HCT116 (cell line): ENCODE measurements around the gene BCDIN3D. TPM values are rescaled to one million over a fixed set of nuclear protein-coding genes. Genes with fewer than 3 reads are reported as not detected.

ENCODE experiments used
- ATAC-seq: fragments of 200-7000 bp; cut with Tn5 transposase; 2 replicates; pipeline ENCODE4 v1.9.1; 2020; ENCODE audit warnings: mild to moderate bottlenecking, moderate library complexity
- BruUV-seq: library from RNA; stranded (reverse); fragments of 400-500 nt; replicated peaks from 2 replicates; lab custom pipeline; 2021; lab: Mats Ljungman, UMichigan
- CTCF ChIA-PET: fragments of 300-600 bp; sonication (Branson Sonifier 250); formaldehyde crosslinking; loops from one replicate; lab custom pipeline; 2021; ENCODE audit warnings: antibody characterized with exemption; lab: Charles Lee
- POLR2A ChIA-PET: fragments of 300-600, 350-600 bp; sonication (Branson Sonifier 250); formaldehyde crosslinking; loops from one replicate; lab custom pipeline; 2021; ENCODE audit warnings: antibody characterized with exemption; lab: Charles Lee
- RAD21 ChIA-PET, 2 experiments: fragments of 300-600 bp; sonication (Branson Sonifier 250); formaldehyde crosslinking; loops; one replicate each; lab custom pipeline; 2023; ENCODE audit warnings: low total read pairs in 2 of 2; ENCODE audit not compliant: uncharacterized antibody in 2 of 2, unreplicated experiment in 2 of 2, low non-redundant PET in 1 of 2; lab: Charles Lee
- DNase-seq: peaks from one replicate; pipeline ENCODE4 v3.0.0-alpha.2; 2010; ENCODE audit warnings: low read depth, low spot score
- H2AFZ ChIP-seq: fragments of 200-600 bp; shearing (Covaris generic), sonication (generic); 2 replicates; pipeline ENCODE4 v1.6.1; 2017; ENCODE audit warnings: low read depth, mixed run types, mixed read lengths, antibody characterized with exemption, low read length; ENCODE audit not compliant: poor library complexity, severe bottlenecking
- H3K27ac ChIP-seq: 2 replicates; pipeline ENCODE4 v1.5.1; 2012; ENCODE audit warnings: low read depth, low read length
- H3K27me3 ChIP-seq: fragments of 200-600 bp; sonication (generic); 2 replicates; pipeline ENCODE4 v1.6.1; 2016; ENCODE audit warnings: mixed run types, low read length, mixed read lengths; ENCODE audit not compliant: insufficient read depth
- H3K36me3 ChIP-seq, 2 experiments: fragments of 200-500 bp in 1 of 2; fragments of 200-600 bp in 1 of 2; sonication (Bioruptor generic) in 1 of 2; sonication (generic) in 1 of 2; 2 replicates each; pipeline versions ENCODE4 v1.5.1 to v1.6.1; 2014 to 2016; ENCODE audit warnings: low read length in 2 of 2, inconsistent platforms in 1 of 2, mixed read lengths in 1 of 2, mixed run types in 1 of 2; ENCODE audit not compliant: insufficient read depth in 2 of 2, control insufficient read depth in 1 of 2
- H3K4me1 ChIP-seq, 2 experiments: fragments of 200-600 bp in 1 of 2; sonication (generic) in 1 of 2; 2 replicates each; pipeline versions ENCODE4 v1.5.1 to v1.6.1; 2012 to 2017; ENCODE audit warnings: low read length in 2 of 2, inconsistent platforms in 1 of 2, mild to moderate bottlenecking in 1 of 2, mixed read lengths in 1 of 2, mixed run types in 1 of 2, moderate library complexity in 1 of 2; ENCODE audit not compliant: insufficient read depth in 2 of 2, control insufficient read depth in 1 of 2
- H3K4me2 ChIP-seq: fragments of 200-600 bp; sonication (generic); 2 replicates; pipeline ENCODE4 v1.6.1; 2017; ENCODE audit warnings: mixed run types, low read length, mixed read lengths
- H3K4me3 ChIP-seq, 2 experiments: fragments of 200-600 bp in 1 of 2; sonication (generic) in 1 of 2; replicated peaks in 1 of 2; 2 replicates each; pipeline ENCODE4 v1.5.1; 2011 to 2016; ENCODE audit warnings: low read length in 2 of 2, control low read depth in 1 of 2, low read depth in 1 of 2, mild to moderate bottlenecking in 1 of 2, mixed read lengths in 1 of 2, mixed run types in 1 of 2
- H3K79me2 ChIP-seq: fragments of 200-600 bp; sonication (generic); 2 replicates; pipeline ENCODE4 v1.6.1; 2017; ENCODE audit warnings: mild to moderate bottlenecking, mixed run types, low read length, moderate library complexity, mixed read lengths; ENCODE audit not compliant: insufficient read depth
- H3K9ac ChIP-seq: fragments of 200-600 bp; sonication (generic); 2 replicates; pipeline ENCODE4 v1.6.1; 2016; ENCODE audit warnings: low read length, mixed read lengths
- H3K9me2 ChIP-seq: fragments of 200-600 bp; sonication (generic), shearing (Covaris generic); 2 replicates; pipeline ENCODE4 v1.6.1; 2017; ENCODE audit warnings: mixed run types, mild to moderate bottlenecking, moderate library complexity; ENCODE audit not compliant: insufficient read depth
- H3K9me3 ChIP-seq, 2 experiments: fragments of 200-500 bp in 1 of 2; fragments of 200-600 bp in 1 of 2; sonication (Bioruptor generic) in 1 of 2; sonication (generic) in 1 of 2; 2 replicates each; pipeline ENCODE4 v1.6.1; 2014 to 2017; ENCODE audit warnings: low read length in 2 of 2, mixed read lengths in 2 of 2, inconsistent platforms in 1 of 2, low read depth in 1 of 2, mild to moderate bottlenecking in 1 of 2, mixed run types in 1 of 2, moderate library complexity in 1 of 2; ENCODE audit not compliant: control insufficient read depth in 1 of 2, insufficient read depth in 1 of 2
- H4K20me1 ChIP-seq: fragments of 200-600 bp; sonication (generic), shearing (Covaris generic); 2 replicates; pipeline ENCODE4 v1.6.1; 2017; ENCODE audit warnings: mixed run types, mild to moderate bottlenecking, moderate library complexity; ENCODE audit not compliant: insufficient read depth
- CBX3 ChIP-seq: IDR thresholded peaks from 2 replicates; pipeline ENCODE4 v1.6.1; 2012; ENCODE audit warnings: low read depth
- EGR1 ChIP-seq: IDR thresholded peaks from 2 replicates; pipeline ENCODE4 v1.6.1; 2012; ENCODE audit warnings: low read depth
- EZH2 ChIP-seq: fragments of 200-600 bp; sonication (generic); IDR thresholded peaks from 2 replicates; pipeline ENCODE4 v1.6.1; 2017; ENCODE audit warnings: antibody characterized with exemption, mixed run types
- FOSL1 ChIP-seq: IDR thresholded peaks from 2 replicates; pipeline ENCODE4 v1.6.1; 2012; ENCODE audit warnings: low read depth
- JUND ChIP-seq: IDR thresholded peaks from 2 replicates; pipeline ENCODE4 v1.6.1; 2012
- POLR2A ChIP-seq: IDR thresholded peaks from 2 replicates; pipeline ENCODE4 v1.7.0; 2011; ENCODE audit warnings: borderline replicate concordance; ENCODE audit not compliant: insufficient read depth, insufficient read length; ENCODE audit errors: extremely low read depth
- POLR2AphosphoS5 ChIP-seq: IDR thresholded peaks from 2 replicates; pipeline ENCODE4 v1.6.1; 2011; ENCODE audit warnings: mild to moderate bottlenecking, low read depth, low read length, moderate library complexity
- RAD21 ChIP-seq: IDR thresholded peaks from 2 replicates; pipeline ENCODE4 v1.6.1; 2012; ENCODE audit warnings: low read depth, mild to moderate bottlenecking
- SIN3A ChIP-seq: IDR thresholded peaks from 2 replicates; pipeline ENCODE4 v1.6.1; 2012; ENCODE audit warnings: low read depth
- SP1 ChIP-seq: IDR thresholded peaks from 2 replicates; pipeline ENCODE4 v1.6.1; 2012; ENCODE audit warnings: low read depth
- SRF ChIP-seq: IDR thresholded peaks from 2 replicates; pipeline ENCODE4 v1.6.1; 2012; ENCODE audit warnings: low read depth
- YY1 ChIP-seq: IDR thresholded peaks from 2 replicates; pipeline ENCODE4 v1.6.1; 2011; ENCODE audit warnings: low read length, low read depth, moderate library complexity, mild to moderate bottlenecking; ENCODE audit not compliant: insufficient replicate concordance; ENCODE audit errors: extremely low read depth
- ZFX ChIP-seq: fragments of 450-650 bp; IDR thresholded peaks from 2 replicates; pipeline ENCODE4 v1.6.1; 2017
- ZNF274 ChIP-seq: fragments of 200-500 bp; sonication (Bioruptor generic); IDR thresholded peaks from 2 replicates; pipeline ENCODE4 v1.6.1; 2014; ENCODE audit warnings: mild to moderate bottlenecking, low read depth, low read length, inconsistent platforms
- intact Hi-C: fragments of 100-400 bp; cut with micrococcal nuclease; formaldehyde crosslinking; loops from 2 replicates; pipeline ENCODE4 v1.10.0; 2022
- total RNA-seq: library from RNA; stranded (reverse); gene quantifications from one replicate; pipeline ENCODE4 v1.2.1, GENCODE V29; 2021; ENCODE audit not compliant: unreplicated experiment
- TF ChIP-seq, protein P1 (sequence below), 3 experiments: fragments of 200-600 bp in 1 of 3; sonication (generic) in 1 of 3; IDR thresholded peaks in 2 of 3; conservative IDR thresholded peaks in 1 of 3; 2 replicates each; pipeline ENCODE4 v1.5.1; 2012 to 2017; ENCODE audit warnings: low read depth in 2 of 3, low read length in 2 of 3, antibody characterized with exemption in 1 of 3, borderline replicate concordance in 1 of 3, control low read depth in 1 of 3, mild to moderate bottlenecking in 1 of 3, mixed read lengths in 1 of 3, mixed run types in 1 of 3, moderate library complexity in 1 of 3; ENCODE audit not compliant: insufficient read depth in 1 of 3
- TF ChIP-seq, protein P2 (sequence below): IDR thresholded peaks from 2 replicates; pipeline ENCODE4 v1.6.1; 2012; ENCODE audit warnings: low read depth
- TF ChIP-seq, protein P3 (sequence below): IDR thresholded peaks from 2 replicates; pipeline ENCODE4 v1.6.1; 2012
- TF ChIP-seq, protein P4 (sequence below): IDR thresholded peaks from 2 replicates; pipeline ENCODE4 v1.6.1; 2012
- TF ChIP-seq, protein P5 (sequence below): IDR thresholded peaks from 2 replicates; pipeline ENCODE4 v1.6.1; 2011; ENCODE audit warnings: mild to moderate bottlenecking, low read length, moderate library complexity; ENCODE audit not compliant: insufficient replicate concordance; ENCODE audit errors: extremely low read depth

BCDIN3D gene
- total RNA-seq, 1 experiment from 2014 or later, result 5.7 TPM

DNA sequence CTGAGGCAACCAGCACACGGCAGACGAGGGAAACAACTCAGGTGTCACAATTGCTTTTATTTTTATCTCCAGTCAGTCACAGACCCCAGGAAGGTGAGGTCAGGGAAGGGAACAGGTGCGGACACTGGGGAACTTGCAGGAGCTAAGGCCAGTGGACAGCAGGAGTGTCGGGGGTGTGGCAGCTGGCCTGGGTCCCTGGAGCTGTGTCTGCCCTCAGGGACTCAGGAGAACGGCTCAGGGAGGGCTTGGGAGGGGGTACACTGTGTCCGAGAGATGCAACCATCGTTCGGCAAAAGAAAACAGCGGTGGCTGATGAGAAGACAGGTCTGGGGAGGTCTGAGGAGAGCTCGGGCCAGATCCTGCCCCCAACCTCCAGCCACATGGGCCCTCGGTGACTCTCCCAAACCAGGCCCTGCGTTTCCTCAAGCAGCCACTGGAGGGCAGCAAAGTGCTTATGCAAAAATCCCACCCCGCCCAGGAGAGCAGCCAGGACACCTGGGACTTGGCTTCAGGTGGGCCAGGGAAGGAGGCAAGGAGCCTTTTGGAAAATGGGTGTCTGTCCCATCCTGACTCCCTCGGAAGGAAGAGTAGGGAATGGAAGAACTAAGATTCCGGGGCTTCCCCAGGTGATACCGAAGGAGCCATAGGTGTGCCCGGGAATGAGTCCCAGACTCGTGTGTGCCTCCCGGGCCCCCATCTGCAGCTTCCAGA is 24.1 kb upstream of the BCDIN3D start:
- H3K79me2 ChIP-seq, result no peaks in the 10 kb centered on the region
- BruUV-seq, result no TSS peak
- H3K9me2 ChIP-seq, result no peaks in the 10 kb centered on the region
- H3K4me1 ChIP-seq, result peaks cover 0 to 11% of the 10 kb centered on the region in 2 experiments; a peak in 1 of 4 replicates
- ATAC-seq, result peak; percentile 97
- no peak overlapping the region for H3K27ac ChIP-seq
- no peaks in the 10 kb centered on the region for H3K9me3 ChIP-seq
- no peaks in the 10 kb centered on the region for H3K36me3 ChIP-seq
- TF ChIP-seq RAD21 (peak; percentile 92), POLR2AphosphoS5 (no peak), EZH2 (no peak), ZFX (peak; percentile 34; the same call in 1 of the 2 replicates), SIN3A (no peak), CBX3 (no peak), SRF (no peak), YY1 (no peak), SP1 (no peak), POLR2A (no peak), EGR1 (no peak), JUND (no peak), ZNF274 (no peak), FOSL1 (no peak)
- TF ChIP-seq, protein P1, sequence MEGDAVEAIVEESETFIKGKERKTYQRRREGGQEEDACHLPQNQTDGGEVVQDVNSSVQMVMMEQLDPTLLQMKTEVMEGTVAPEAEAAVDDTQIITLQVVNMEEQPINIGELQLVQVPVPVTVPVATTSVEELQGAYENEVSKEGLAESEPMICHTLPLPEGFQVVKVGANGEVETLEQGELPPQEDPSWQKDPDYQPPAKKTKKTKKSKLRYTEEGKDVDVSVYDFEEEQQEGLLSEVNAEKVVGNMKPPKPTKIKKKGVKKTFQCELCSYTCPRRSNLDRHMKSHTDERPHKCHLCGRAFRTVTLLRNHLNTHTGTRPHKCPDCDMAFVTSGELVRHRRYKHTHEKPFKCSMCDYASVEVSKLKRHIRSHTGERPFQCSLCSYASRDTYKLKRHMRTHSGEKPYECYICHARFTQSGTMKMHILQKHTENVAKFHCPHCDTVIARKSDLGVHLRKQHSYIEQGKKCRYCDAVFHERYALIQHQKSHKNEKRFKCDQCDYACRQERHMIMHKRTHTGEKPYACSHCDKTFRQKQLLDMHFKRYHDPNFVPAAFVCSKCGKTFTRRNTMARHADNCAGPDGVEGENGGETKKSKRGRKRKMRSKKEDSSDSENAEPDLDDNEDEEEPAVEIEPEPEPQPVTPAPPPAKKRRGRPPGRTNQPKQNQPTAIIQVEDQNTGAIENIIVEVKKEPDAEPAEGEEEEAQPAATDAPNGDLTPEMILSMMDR (IDR thresholded peaks at IDR 0.05 in 2 of 3, conservative IDR thresholded peaks at IDR 0.05 in 1 of 3; ENCODE audit: borderline replicate concordance in 1 of 3, insufficient read depth in 1 of 3, low read depth in 2 of 3, low read length in 2 of 3), result peak; percentile 82 to 99 (median 97)
- TF ChIP-seq, protein P2, sequence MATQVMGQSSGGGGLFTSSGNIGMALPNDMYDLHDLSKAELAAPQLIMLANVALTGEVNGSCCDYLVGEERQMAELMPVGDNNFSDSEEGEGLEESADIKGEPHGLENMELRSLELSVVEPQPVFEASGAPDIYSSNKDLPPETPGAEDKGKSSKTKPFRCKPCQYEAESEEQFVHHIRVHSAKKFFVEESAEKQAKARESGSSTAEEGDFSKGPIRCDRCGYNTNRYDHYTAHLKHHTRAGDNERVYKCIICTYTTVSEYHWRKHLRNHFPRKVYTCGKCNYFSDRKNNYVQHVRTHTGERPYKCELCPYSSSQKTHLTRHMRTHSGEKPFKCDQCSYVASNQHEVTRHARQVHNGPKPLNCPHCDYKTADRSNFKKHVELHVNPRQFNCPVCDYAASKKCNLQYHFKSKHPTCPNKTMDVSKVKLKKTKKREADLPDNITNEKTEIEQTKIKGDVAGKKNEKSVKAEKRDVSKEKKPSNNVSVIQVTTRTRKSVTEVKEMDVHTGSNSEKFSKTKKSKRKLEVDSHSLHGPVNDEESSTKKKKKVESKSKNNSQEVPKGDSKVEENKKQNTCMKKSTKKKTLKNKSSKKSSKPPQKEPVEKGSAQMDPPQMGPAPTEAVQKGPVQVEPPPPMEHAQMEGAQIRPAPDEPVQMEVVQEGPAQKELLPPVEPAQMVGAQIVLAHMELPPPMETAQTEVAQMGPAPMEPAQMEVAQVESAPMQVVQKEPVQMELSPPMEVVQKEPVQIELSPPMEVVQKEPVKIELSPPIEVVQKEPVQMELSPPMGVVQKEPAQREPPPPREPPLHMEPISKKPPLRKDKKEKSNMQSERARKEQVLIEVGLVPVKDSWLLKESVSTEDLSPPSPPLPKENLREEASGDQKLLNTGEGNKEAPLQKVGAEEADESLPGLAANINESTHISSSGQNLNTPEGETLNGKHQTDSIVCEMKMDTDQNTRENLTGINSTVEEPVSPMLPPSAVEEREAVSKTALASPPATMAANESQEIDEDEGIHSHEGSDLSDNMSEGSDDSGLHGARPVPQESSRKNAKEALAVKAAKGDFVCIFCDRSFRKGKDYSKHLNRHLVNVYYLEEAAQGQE, result no peak
- TF ChIP-seq, protein P3, sequence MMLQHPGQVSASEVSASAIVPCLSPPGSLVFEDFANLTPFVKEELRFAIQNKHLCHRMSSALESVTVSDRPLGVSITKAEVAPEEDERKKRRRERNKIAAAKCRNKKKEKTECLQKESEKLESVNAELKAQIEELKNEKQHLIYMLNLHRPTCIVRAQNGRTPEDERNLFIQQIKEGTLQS, result no peak
- TF ChIP-seq, protein P4, sequence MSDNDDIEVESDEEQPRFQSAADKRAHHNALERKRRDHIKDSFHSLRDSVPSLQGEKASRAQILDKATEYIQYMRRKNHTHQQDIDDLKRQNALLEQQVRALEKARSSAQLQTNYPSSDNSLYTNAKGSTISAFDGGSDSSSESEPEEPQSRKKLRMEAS, result no peak
- TF ChIP-seq, protein P5, sequence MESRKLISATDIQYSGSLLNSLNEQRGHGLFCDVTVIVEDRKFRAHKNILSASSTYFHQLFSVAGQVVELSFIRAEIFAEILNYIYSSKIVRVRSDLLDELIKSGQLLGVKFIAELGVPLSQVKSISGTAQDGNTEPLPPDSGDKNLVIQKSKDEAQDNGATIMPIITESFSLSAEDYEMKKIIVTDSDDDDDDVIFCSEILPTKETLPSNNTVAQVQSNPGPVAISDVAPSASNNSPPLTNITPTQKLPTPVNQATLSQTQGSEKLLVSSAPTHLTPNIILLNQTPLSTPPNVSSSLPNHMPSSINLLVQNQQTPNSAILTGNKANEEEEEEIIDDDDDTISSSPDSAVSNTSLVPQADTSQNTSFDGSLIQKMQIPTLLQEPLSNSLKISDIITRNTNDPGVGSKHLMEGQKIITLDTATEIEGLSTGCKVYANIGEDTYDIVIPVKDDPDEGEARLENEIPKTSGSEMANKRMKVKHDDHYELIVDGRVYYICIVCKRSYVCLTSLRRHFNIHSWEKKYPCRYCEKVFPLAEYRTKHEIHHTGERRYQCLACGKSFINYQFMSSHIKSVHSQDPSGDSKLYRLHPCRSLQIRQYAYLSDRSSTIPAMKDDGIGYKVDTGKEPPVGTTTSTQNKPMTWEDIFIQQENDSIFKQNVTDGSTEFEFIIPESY, result no peak
- TF ChIP-seq, all 23 proteins: peak for 3
- intact Hi-C loops, result loop anchor here (5.0 kb wide), 2 partner anchors 100 to 190 kb away; partner anchors contain the start of gene ASIC1
- CTCF ChIA-PET, result interaction anchor here (0.5 to 3.3 kb wide), 17 partner anchors 9 to 309 kb away, joined by 3 to 26 read pairs (median 5); no protein-coding TSS in a partner anchor
- H3K4me3 ChIP-seq, result no peak overlapping the region
- 0 out of 2 replicates have a peak overlapping the region, but pooled peaks have one; percentile 5 for H3K4me2 ChIP-seq
- RAD21 ChIA-PET, result interaction anchor here (0.6 to 2.0 kb wide), 5 partner anchors 21 to 204 kb away, joined by 3 to 9 read pairs (median 5); no protein-coding TSS in a partner anchor
- peak overlapping the region; percentile 39 for H3K9ac ChIP-seq
- POLR2A ChIA-PET, result interaction anchor here (0.8 to 1.5 kb wide), 3 partner anchors 126 to 189 kb away, joined by 3 to 5 read pairs (median 3); partner anchors contain the start of gene TMBIM6
- peak; percentile 52 for DNase-seq
- H2AFZ ChIP-seq, result peak overlapping the region; percentile 52
- H4K20me1 ChIP-seq, result no peaks in the 10 kb centered on the region
- H3K27me3 ChIP-seq, result no peaks in the 10 kb centered on the region
